Aorta (tissue), 5 donors: ENCODE results near the gene TECPR1. TPM values are rescaled to one million over a fixed set of nuclear protein-coding genes. Genes with fewer than 3 reads are reported as not detected.

Experiments used
- ATAC-seq: fragments of 200-7000 bp; cut with Tn5 transposase; one replicate; pipeline ENCODE4 v1.9.1; 2022; ENCODE audit warnings: moderate library complexity; ENCODE audit not compliant: low FRiP score
- DNase-seq, 2 donors: peaks; one replicate each; pipeline ENCODE4 v3.0.0-alpha.2; 2020
- H3K27ac ChIP-seq, 2 donors: one replicate each; pipeline ENCODE4 v1.5.1; 2013; ENCODE audit warnings: low read length in 2 of 2, mild to moderate bottlenecking in 2 of 2, moderate library complexity in 2 of 2, control low read depth in 1 of 2, inconsistent platforms in 1 of 2, low read depth in 1 of 2
- H3K27me3 ChIP-seq, 2 donors: one replicate each; pipeline ENCODE4 v1.6.1; 2013; ENCODE audit warnings: control low read depth in 1 of 2, low read length in 1 of 2, mild to moderate bottlenecking in 1 of 2, moderate library complexity in 1 of 2; ENCODE audit not compliant: insufficient read depth in 2 of 2, control insufficient read depth in 1 of 2
- H3K36me3 ChIP-seq, 2 donors: one replicate each; pipeline ENCODE4 v1.6.1; 2013; ENCODE audit warnings: control low read depth in 1 of 2, low read length in 1 of 2, mild to moderate bottlenecking in 1 of 2; ENCODE audit not compliant: insufficient read depth in 2 of 2, control insufficient read depth in 1 of 2
- H3K4me1 ChIP-seq, 2 donors: one replicate each; pipeline ENCODE4 v1.6.1; 2013; ENCODE audit warnings: low read length in 2 of 2, control low read depth in 1 of 2, mild to moderate bottlenecking in 1 of 2, moderate library complexity in 1 of 2; ENCODE audit not compliant: insufficient read depth in 2 of 2, control insufficient read depth in 1 of 2
- H3K4me3 ChIP-seq, 2 donors: one replicate each; pipeline ENCODE4 v1.5.1; 2013; ENCODE audit warnings: low read length in 2 of 2, control low read depth in 1 of 2, mild to moderate bottlenecking in 1 of 2
- H3K9me3 ChIP-seq: one replicate; pipeline ENCODE4 v1.6.1; 2013; ENCODE audit warnings: mild to moderate bottlenecking, low read length; ENCODE audit not compliant: control insufficient read depth
- WGBS, 2 donors: extraction: QIAGEN DNeasy Blood & Tissue Kit; methylation state at CpG; one replicate each; pipeline ENCODE4 v1.1.7; 2013; 5-methylcytosine and 5-hydroxymethylcytosine counted together
- intact Hi-C, 2 donors: fragments of 100-400 bp; cut with DNase I; formaldehyde crosslinking; loops; one replicate each; pipeline versions ENCODE4 v1.14.2 to v1.15.0; 2022
- polyA plus RNA-seq, 2 donors: library from polyadenylated mRNA; stranded (reverse); fragments of 200-250 nt; gene quantifications; one replicate each; pipeline ENCODE4 v1.2.3, GENCODE V29; 2013
- total RNA-seq, 2 donors: library from RNA; stranded (reverse); fragmentation: NEBNext Ultra II Directional; extraction: Animal tissue kit (Norgen Biotek cat#: 25700); gene quantifications; one replicate each; pipeline ENCODE4 v1.2.1, GENCODE V29; 2021
- donor health status: healthy with polysubstance abuse.
- donor health status: Bipolar disorder and iron deficiency.
- donor health status: DM: no; HTN: no; CAD: no.
- donor health status: DM: no; HTN: no; CAD: no.
- donor health status: DM: yes; HTN: yes; CAD: no.

Gene TECPR1
- total and polyA plus RNA-seq, 4 donors: 16.0 to 48.0 (median 29.3) TPM

DNA sequence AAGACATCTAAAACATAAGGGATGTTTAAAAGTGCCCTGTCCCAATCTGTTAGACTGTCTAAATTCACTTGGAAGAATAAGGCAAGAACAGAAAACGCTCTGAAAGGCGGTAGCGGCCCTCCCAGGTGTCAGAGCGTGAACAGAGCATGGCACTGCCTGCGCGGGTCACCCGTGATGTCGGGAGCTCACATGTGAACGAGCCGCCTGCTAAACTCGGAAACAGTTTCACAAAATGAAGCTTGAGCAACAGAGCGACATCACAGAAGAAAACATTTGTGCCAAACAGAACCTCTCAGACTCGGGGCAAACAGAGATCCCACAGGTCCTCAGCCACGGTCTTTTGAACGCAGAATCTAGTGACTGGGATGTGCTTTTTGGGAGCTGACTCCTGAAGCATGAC is 42.3 kb upstream of the TECPR1 start:
- Histone ChIP-seq H3K4me3 (no peak overlapping the region), H3K9me3 (no peaks in the 10 kb centered on the region), H3K27ac (no peak overlapping the region), H3K36me3 (peaks cover 0 to 7% of the 10 kb centered on the region in 2 donors), H3K4me1 (no peaks in the 10 kb centered on the region), H3K27me3 (no peaks in the 10 kb centered on the region)
- DNase-seq (no peak), ATAC-seq (no peak)
- 86 to 87% methylated on average over 15 of the region's 15 CpGs for WGBS, 2 donors
- intact Hi-C loops: no loop called here

DNA sequence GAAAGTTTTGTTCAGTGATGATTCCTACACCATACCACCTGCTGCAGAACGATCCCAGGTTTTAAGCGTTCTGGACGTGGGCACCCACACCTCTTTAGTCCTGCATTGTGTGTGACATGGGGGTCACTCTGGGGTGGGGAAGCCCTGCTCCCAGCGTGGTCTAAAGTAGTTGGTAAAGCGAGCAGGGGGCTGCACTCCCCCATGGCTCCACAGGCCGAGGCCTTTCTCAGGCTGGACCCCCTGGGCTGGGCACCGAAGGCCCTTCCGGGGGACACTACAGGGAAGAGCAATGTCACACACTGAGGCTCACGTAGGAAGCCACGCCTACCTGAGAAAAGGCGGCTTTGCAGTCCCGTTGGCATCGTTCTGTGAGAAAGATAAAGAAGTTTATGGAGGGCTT is 41.7 kb upstream of the TECPR1 start:
- no peak overlapping the region for H3K4me3 ChIP-seq
- no peak overlapping the region for H3K27ac ChIP-seq
- no peaks in the 10 kb centered on the region for H3K27me3 ChIP-seq
- peaks cover 0 to 7% of the 10 kb centered on the region in 2 donors for H3K36me3 ChIP-seq
- intact Hi-C loops: no loop called here
- DNase-seq (no peak), ATAC-seq (no peak)
- WGBS, 2 donors: 88 to 90% methylated on average over 13 of the region's 13 CpGs
- H3K4me1 ChIP-seq: no peaks in the 10 kb centered on the region
- no peaks in the 10 kb centered on the region for H3K9me3 ChIP-seq

- Histone ChIP-seq H3K27ac (no peak overlapping the region), H3K27me3 (no peaks in the 10 kb centered on the region), H3K36me3 (peaks cover 0 to 7% of the 10 kb centered on the region in 2 donors), H3K9me3 (no peaks in the 10 kb centered on the region), H3K4me1 (no peaks in the 10 kb centered on the region), H3K4me3 (no peak overlapping the region)
- intact Hi-C loops: no loop called here
- DNase-seq (no peak), ATAC-seq (no peak)
- WGBS, 2 donors: 75 to 85% methylated on average over 17 of the region's 17 CpGs
These were observed 41.2 kb upstream of the TECPR1 start for GRCh38 chr7:98293265-98293664.

GRCh38 chr7:98291717-98292116 is 39.7 kb upstream of the TECPR1 start:
- Histone ChIP-seq H3K4me3 (no peak overlapping the region), H3K9me3 (no peaks in the 10 kb centered on the region), H3K4me1 (no peaks in the 10 kb centered on the region), H3K36me3 (peaks cover 0 to 7% of the 10 kb centered on the region in 2 donors), H3K27ac (no peak overlapping the region), H3K27me3 (no peaks in the 10 kb centered on the region)
- DNase-seq (no peak), ATAC-seq (no peak)
- WGBS, 2 donors: 87 to 90% methylated on average over 7 of the region's 7 CpGs
- intact Hi-C loops: no loop called here

DNA sequence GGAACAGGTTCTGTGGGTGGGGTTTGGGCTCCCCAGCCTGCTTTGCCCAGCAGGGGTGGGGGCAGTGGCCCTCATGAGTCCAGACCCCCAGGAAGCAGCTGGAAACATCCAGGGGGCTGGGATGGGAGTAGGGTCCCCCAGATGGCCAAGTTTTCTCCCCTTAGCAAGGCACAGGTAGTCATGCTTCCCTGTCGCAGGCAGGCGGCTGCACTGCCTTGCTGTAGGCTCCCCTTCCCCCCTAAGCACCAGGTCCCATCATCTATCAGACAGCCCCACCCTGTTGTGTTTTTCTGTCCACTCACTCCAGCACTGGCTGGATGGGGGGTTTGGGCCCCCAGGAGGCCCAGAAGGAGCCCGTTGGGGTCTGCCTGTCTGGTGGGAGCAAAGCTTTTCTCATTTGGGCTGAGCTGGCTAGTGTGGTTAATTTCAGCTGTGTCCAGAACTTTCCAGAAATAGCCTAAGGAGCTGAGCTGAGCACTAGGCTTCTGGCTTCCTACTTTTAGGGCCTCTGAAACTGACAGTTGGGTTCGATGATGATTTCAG is 37.4 kb upstream of the TECPR1 start:
- no peaks in the 10 kb centered on the region for H3K27me3 ChIP-seq
- 88 to 89% methylated on average over 2 to 4 of the region's 4 CpGs for WGBS, 2 donors
- intact Hi-C loops: loop anchor here in 1 of 2 donors (10.0 kb wide), 2 partner anchors 125 to 585 kb away; partner anchors contain the start of genes TMEM130 and TRRAP
- no peak overlapping the region for H3K4me3 ChIP-seq
- ATAC-seq (no peak), DNase-seq (no peak)
- H3K4me1 ChIP-seq: peaks cover 0 to 4% of the 10 kb centered on the region in 2 donors
- peaks cover 0 to 7% of the 10 kb centered on the region in 2 donors for H3K36me3 ChIP-seq
- no peaks in the 10 kb centered on the region for H3K9me3 ChIP-seq
- no peak overlapping the region for H3K27ac ChIP-seq

GRCh38 chr7:98288064-98288823 is 36.2 kb upstream of the TECPR1 start:
- Histone ChIP-seq H3K27me3 (no peaks in the 10 kb centered on the region), H3K27ac (no peak overlapping the region), H3K4me1 (peaks cover 0 to 4% of the 10 kb centered on the region in 2 donors), H3K36me3 (peaks cover 0 to 6% of the 10 kb centered on the region in 2 donors), H3K9me3 (no peaks in the 10 kb centered on the region), H3K4me3 (no peak overlapping the region)
- intact Hi-C loops: loop anchor here in 1 of 2 donors (10.0 kb wide), 2 partner anchors 127 to 587 kb away; partner anchors contain the start of genes TMEM130 and TRRAP
- WGBS, 2 donors: 82 to 84% methylated on average over 12 of the region's 12 CpGs
- DNase-seq (no peak), ATAC-seq (no peak)

DNA sequence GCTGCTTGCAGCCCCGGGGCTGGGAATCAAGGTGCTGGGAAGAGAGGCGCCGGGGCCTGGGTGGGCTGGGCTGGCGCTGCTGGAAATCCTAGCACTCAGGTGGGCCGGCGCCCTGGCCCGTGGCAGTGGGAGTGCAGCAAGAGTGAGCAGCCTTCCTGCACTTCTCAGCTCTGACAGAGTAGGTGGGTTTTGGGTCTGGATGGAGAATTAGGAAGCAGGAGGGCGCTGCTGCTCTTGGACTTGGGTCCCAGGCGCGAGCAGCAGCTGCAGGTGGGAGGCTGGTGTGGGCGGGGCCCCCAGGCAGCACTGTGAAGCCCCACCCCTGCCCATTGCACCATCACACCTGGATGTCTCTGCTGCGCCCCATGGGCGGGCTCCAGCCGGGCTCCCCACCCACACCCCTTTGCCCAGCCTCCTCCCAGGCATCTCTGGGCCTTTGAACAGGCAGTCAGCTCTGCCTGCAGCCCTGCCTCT is 35.5 kb upstream of the TECPR1 start:
- Histone ChIP-seq H3K27me3 (no peaks in the 10 kb centered on the region), H3K4me3 (no peak overlapping the region), H3K9me3 (no peaks in the 10 kb centered on the region), H3K4me1 (peaks cover 0 to 4% of the 10 kb centered on the region in 2 donors), H3K27ac (no peak overlapping the region), H3K36me3 (peaks cover 0 to 5% of the 10 kb centered on the region in 2 donors)
- no peak for DNase-seq
- no peak for ATAC-seq
- 80 to 84% methylated on average over 14 of the region's 14 CpGs for WGBS, 2 donors
- intact Hi-C loops: loop anchor here in 1 of 2 donors (10.0 kb wide), 2 partner anchors 127 to 587 kb away; partner anchors contain the start of genes TMEM130 and TRRAP

GRCh38 chr7:98286701-98287485 is 34.9 kb upstream of the TECPR1 start:
- Histone ChIP-seq H3K9me3 (no peaks in the 10 kb centered on the region), H3K36me3 (peaks cover 0 to 3% of the 10 kb centered on the region in 2 donors), H3K4me1 (peaks cover 0 to 4% of the 10 kb centered on the region in 2 donors), H3K27me3 (no peaks in the 10 kb centered on the region), H3K27ac (no peak overlapping the region), H3K4me3 (no peak overlapping the region)
- DNase-seq: no peak
- intact Hi-C loops: loop anchor here in 1 of 2 donors (10.0 kb wide), 2 partner anchors 128 to 588 kb away; partner anchors contain the start of genes TMEM130 and TRRAP
- WGBS, 2 donors: 33 to 35% methylated on average over 21 of the region's 21 CpGs
- no peak for ATAC-seq
